HG02642 (cell line): ENCODE data around the gene ILF3.
"Not testable (repeated sequence)": the region's sequence is repeated elsewhere in the genome, so short reads cannot be mapped to it uniquely, and the experiment has no call there.

Experiments
- ATAC-seq: cut with Tn5 transposase; IDR thresholded peaks from one replicate; pipeline ENCODE4 v1.9.1; 2021; ENCODE audit warnings: mild to moderate bottlenecking; ENCODE audit not compliant: unreplicated experiment, poor library complexity

Gene ILF3

DNA sequence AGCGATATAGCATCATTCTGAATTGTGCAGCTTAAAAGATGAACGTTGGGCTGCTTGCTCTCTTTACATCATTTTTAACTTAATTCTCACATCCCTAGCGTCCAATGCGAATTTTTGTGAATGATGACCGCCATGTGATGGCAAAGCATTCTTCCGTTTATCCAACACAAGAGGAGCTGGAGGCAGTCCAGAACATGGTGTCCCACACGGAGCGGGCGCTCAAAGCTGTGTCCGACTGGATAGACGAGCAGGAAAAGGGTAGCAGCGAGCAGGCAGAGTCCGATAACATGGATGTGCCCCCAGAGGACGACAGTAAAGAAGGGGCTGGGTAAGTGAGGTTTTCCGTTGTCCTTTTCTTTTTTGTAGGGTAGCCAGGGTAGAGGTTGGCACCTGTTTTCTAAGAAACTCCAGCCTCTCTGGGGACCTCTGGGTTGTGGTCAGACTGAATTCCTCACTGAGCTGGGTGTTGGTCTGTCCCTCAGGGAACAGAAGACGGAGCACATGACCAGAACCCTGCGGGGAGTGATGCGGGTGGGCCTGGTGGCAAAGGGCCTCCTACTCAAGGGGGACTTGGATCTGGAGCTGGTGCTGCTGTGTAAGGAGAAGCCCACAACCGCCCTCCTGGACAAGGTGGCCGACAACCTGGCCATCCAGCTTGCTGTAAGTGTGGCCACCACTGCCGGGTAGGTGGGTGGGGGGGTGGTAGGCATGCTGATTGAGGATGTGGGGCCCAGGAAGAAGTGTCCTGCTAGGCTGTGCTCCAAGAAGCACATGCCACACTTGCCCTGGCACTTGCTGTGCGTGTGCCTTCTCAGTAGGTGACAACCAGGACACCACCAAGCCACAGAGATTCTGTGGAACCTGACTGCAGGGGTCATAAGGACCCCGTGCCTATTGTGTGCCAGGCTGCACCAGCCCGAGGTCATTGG is 17.0 kb downstream of the ILF3 start:
- ATAC-seq, result no peak

DNA sequence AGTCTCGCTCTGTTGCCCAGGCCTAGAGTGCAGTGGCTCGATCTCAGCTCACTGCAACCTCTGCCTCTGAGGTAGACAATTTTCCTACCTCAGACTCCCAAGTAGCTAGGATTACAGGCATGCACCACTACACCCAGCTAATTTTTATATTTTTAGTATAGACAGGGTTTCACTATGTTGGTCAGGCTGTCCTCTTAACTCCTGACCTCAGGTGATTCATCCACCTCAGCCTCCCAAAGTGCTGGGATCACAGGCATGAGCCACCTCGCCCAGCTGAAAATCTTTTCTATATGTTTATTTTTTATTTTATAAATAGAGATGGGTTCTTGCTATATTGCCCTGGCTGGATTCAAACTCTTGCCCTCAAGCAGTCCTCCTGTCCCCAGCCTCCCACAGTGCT is 17.8 kb downstream of the ILF3 start:
- not testable (repeated sequence) for ATAC-seq

DNA sequence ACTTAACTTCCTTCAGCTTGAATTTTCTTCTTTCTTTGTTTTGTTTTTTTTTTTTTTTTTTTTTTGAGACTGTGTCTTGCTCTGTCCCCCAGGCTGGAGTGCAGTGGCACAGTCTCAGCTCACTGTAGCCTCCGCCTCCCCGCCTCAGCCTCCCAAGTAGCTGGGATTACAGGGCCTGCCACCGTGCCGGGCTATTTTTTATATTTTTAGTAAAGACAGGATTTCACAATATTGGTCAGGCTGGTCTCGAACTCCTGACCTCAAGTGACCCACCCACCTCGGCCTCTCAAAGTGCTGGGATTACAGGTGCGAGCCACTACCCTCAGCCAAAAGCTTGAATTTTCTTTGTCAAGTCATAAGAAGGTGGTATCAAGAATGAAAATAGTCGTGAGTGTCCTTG is 21.1 kb downstream of the ILF3 start:
- not testable (repeated sequence) for ATAC-seq

DNA sequence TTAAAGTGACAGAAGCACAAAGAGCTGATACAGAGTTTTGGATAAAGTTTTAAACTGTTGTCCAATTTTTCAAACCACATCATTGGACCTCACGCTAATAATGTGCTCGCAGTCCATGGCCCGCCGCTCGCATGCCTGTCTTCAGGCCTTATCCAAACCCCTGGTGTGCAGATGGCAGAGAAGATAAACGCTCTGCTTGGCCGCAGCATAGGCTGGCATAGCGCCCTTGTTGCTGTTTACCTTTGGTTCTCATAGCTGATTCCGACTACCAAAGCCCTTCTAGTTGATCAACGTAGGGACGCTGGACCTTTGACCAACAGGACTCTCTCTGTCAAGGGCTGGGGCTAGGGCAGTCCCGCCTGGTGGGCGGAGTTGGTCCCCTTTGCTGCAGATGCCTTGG is 23.6 kb downstream of the ILF3 start:
- ATAC-seq, result no peak

DNA sequence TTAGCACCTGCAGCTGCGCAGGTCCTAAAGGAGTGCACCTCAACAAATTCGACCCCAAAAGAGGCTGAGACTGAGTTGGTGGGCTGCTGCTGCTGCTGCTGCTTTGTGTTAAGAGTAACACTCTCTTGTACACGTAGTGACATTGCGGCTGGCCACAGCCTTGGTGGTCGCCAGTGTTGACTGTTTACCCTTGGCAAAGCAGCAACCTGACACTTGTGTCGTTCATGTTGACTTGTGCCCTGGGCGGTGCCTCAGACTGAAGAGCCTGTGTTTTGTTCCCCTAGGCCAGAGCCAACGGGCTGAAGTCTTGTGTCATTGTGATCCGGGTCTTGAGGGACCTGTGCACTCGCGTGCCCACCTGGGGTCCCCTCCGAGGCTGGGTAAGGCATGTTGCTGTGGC is 24.7 kb downstream of the ILF3 start:
- no peak for ATAC-seq

DNA sequence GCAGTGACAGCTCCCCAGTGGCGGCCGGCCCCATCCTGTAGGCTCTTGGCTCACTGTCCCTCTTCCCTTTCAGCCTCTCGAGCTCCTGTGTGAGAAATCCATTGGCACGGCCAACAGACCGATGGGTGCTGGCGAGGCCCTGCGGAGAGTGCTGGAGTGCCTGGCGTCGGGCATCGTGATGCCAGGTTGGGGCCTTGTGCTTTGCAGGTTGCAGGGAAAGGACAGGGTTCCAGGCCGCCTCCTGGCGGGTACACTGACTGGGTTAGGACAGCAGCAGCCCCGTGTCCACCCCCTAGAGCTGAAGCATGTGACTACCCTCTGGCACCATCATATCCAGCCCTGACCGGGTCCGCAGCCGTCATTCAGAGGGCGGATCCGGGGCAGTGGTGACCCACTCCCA is 25.6 kb downstream of the ILF3 start:
- no peak for ATAC-seq

DNA sequence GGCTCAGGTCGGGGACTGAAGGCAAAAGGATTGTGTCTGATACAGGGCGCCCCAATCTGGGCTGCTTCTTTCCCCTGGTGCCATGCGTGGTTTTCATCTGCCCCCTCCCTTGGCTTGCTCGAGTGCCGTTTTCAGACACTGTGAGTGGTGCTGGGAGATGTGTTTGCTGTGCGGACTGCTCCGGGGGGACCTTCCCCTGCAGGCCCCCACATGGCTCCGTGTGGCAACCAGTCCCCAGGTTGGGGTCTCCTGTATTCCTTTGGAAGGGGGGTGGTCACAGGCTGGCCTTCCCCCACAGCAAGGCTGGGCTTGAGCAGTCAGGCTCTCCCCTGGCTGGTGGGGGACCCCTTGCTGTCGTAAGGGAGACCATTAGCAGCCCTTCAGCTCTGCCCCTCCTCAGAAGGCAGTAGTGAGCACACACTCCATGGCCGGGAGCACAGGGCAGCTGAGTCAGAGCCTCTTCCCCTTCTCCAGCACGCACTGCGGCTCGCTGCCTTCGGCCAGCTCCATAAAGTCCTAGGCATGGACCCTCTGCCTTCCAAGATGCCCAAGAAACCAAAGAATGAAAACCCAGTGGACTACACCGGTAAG is 26.5 kb downstream of the ILF3 start:
- ATAC-seq, result no peak

DNA sequence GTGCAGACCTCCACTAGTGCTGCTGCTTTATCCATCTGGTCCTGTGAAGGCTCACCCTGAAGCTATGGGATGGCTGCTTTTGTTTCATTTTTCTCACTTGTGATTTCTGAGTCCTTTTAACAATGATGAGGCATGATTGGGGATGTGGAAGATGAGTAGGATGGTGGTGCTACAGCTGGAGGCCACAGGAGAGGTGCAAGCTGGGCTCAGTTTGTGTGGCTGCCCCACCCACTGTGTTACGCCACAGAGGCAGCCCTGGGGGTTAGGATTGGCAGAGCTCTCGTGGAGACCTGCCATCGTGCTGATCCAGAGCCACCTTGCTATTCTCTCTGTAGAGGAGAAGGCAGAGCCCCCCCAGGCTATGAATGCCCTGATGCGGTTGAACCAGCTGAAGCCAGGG is 27.5 kb downstream of the ILF3 start:
- ATAC-seq, result no peak

DNA sequence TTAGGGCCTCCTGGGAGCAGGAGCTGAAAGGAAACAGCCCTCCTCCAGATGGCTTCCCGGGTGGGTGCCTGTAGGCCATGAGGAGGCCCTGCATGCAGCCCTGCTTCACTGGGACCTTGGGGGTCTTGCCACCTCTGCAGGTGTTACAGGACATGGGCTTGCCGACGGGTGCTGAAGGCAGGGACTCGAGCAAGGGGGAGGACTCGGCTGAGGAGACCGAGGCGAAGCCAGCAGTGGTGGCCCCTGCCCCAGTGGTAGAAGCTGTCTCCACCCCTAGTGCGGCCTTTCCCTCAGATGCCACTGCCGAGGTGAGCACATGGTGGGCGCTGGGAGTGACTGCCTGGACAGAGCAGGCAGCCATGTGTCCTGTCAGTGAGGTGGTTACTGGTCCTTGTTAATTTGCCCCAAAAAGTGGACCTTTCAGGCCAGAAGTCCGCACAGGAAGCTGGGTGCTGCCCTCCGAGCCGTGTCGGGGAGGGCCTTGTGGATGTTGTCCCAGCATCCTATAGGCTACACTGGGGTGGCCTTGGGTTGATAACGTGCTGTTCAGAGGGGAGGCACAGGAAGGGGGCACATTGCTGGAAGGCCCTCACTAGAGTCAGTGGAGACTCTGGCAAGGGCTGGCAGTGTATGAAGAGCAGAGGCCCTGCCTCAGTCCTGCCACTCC is 28.4 kb downstream of the ILF3 start:
- no peak for ATAC-seq

DNA sequence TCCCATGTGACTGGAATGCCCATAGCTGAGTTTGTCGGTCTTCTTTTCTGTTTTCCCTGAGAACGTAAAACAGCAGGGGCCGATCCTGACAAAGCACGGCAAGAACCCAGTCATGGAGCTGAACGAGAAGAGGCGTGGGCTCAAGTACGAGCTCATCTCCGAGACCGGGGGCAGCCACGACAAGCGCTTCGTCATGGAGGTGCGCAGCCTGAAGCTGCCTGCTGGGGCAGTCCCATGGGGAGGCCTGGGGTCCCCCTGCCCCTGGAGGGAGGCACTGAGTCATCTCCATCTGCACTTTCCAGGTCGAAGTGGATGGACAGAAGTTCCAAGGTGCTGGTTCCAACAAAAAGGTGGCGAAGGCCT is 28.9 kb downstream of the ILF3 start:
- no peak for ATAC-seq

DNA sequence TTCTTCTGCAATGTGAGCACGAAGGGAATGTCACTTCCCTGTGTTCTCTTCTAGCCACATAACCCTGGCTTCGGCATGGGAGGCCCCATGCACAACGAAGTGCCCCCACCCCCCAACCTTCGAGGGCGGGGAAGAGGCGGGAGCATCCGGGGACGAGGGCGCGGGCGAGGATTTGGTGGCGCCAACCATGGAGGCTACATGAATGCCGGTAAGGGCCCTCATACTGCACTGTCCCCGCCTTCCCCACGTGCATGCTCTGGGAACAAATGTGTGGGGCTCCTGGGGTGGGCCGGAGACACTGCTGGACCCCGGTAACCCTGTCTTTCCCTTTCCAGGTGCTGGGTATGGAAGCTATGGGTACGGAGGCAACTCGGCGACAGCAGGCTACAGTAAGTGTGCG is 29.4 kb downstream of the ILF3 start:
- no peak for ATAC-seq

DNA sequence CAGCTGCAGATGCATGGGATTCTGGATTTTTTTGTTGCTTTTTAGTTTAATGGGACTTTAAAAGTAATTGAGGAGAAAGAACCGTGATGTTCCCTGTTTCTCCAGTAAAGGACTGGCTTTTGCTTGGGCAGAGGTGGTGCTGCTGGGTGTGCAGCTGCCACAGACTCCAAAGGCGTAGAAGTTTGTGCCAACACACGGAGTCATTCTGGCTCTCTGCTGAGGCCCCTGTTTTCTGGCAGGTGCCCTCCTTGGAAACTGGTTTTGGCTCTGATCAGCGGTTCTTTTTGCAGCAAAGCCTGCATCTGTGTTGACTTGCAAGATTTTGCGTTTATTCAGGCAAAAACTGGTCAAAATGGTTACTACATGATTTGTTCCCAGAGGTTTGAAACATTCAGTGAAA is 31.1 kb downstream of the ILF3 start:
- ATAC-seq, result no peak

DNA sequence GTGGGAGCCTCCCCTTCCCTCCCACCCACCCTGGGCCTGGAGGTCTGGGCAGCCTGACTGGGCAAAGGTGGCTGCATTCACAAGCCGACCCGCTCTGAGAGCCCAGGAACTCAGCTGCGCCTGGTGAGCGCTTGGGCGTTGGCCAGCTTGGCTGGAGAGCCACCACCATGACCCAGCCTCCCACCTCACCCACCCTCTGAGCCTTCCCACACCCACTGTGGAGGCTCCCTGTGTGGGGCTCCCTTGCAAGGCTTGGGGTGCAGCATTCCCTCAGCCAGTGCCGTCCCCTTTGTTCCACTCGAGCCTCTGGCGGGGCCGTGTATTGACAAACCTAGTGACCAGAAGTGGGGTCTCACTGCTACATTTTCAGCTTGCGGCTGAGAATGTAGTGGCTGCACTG is 32.0 kb downstream of the ILF3 start:
- no peak for ATAC-seq

DNA sequence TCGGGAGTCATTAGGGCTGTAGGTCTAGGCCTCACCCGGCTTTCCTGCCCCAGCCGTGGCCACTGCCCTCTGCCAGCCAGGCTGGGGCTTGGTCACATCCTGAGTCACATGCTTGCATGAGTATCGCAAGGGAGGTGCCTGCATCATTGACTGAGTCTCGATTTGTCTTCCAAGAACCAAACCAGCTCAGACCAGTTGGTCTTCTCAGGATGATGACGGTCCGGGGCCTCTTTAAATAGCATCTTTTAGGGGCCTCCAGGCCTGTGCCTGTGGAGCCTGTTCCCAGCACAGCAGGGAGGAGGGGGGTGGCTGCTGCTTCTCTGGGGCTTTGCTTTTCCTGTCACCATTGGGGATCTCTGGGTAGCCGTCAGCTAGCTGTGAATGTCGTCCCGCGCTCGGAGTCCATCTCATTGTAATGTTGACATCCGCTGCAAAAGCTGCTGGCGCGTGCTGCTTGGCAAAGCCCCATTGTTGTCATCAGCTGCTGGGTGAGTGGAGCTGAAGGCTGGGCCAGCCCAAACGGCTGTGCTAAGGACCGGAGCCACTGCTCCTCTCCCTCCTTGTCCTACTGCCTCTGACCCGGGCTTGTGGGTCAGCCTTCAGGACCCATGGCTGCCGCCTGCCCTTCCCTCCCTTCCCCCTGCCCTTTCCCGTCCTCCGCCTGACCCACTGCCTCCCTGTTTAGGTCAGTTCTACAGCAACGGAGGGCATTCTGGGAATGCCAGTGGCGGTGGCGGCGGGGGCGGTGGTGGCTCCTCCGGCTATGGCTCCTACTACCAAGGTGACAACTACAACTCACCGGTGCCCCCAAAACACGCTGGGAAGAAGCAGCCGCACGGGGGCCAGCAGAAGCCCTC is 32.7 kb downstream of the ILF3 start:
- no peak for ATAC-seq

DNA sequence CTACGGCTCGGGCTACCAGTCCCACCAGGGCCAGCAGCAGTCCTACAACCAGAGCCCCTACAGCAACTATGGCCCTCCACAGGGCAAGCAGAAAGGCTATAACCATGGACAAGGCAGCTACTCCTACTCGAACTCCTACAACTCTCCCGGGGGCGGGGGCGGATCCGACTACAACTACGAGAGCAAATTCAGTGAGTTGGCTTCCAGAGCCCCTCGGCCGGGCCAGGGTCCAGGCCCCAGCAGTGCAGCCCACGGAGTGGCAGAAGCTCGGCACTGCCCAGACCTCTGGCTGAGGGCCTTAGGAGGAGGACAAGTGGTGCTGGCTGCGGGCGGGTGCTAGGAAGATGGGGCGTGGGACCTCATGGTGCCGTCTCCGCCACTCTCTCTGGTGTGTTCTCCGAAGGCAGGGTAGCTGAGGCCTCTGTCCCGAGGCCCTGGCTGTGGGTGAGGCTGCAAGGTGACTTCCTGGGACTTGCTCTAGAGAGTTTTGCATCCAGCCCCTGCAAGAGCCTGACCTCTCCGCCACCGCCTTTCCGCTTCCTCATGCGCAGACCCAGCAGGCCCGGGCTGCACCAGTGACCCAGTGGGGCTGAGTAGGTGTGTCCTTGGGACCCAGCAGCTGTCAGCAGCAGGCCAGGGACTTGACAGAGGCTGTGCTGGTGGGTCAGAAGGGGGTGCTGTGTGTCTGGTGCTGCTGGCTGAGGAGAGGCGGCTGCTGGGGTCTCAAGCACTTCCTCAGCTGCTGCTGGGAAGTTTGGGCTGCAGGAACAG is 33.6 kb downstream of the ILF3 start:
- no peak for ATAC-seq

DNA sequence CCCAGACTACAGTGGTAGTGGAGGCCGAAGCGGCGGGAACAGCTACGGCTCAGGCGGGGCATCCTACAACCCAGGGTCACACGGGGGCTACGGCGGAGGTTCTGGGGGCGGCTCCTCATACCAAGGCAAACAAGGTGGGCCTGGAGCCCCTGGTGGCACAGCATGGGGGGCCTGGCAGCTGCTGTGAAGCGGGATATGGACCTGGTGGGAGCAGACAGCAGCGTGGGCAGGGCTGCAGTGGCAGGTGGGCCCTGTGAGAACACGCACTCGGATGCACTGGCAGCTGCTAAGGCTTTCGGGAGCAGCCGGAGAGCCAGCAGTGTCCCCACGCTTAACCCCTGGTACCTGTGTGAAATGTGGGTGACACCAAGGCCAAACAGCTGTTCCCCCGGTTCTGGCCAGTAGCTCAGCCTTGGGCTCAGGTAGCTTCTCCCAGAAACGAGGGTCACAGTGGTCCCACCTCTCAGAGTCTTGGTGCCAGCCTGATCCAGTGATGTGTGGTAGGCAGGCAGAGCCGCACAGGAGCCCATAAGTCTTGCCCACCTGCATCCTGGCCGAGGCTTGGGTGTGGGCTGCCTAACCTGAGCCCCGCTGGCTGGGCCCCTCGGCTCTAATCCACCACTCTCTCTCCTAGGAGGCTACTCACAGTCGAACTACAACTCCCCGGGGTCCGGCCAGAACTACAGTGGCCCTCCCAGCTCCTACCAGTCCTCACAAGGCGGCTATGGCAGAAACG is 34.6 kb downstream of the ILF3 start:
- no peak for ATAC-seq

DNA sequence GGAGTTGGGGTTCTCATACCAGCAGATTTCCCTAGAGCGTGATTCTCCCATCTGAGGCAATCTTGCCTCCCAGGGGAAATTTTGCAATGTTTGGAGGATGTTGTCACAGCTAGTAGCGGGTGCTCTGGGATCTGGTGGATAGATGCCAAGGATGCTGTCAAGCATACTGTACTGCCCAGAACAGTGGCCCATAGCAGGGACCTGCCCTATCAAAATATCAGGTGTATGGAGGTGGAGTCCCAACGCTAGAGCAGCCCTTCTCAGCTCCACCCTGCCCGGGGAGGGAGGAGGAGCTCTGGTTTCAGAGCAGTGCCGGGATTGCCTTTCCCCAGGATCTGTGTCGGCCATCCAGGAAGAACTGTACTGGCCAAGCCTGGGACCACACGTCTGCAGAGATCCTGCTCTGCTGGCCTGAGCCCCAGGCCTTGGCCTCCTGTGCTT is 36.2 kb downstream of the ILF3 start:
- no peak for ATAC-seq

DNA sequence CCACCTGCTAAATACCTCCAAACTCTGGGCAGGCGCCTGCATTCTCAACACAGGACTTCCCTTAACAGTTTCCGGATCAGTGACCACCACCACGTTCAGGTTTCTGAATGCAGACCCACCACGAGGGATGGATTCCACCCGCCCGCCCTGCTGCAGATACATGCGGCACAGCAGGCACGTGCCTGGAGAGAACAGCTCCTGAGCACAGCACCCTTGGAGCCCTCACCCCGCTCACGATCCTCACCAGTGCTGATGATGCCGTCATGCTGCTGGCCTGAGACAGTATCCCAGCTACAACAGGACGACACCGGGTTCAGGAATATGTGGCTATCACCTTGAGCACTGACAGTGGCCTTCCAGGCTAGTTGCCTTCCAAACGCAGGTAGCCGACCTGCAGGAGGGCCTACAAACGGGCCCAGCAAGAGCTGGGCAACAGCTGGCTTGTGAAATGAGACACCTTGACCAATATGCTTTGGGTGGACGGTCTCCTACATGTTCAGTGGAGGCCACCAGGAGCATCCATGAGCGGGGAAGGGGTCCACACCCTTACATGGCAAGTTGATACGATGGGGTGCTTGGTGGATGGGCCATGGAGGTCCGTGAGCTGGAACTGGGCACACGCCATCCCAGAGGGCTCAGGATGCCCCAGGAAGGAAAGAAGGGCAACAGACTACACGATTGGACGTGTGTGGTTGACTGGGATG is 37.2 kb downstream of the ILF3 start:
- ATAC-seq, result no peak

DNA sequence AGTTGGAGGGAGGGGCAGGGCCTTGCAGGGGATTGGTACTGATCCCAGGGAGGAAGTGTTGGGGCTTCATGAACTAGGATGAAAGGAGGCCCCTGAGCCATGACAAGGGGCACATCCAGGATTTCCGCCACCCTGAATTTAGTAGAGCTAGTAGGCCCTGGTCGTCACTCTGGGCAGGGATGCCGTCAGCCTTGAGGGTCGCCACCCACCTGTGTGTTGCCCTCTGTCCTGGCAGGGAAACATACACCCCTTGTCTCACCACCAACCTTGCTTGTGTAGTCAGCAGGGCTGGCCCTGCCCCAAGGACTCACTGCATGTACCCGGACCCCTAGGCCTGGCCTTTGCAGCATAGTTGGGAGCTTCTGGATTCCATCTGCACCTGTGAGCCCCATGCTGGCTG is 37.7 kb downstream of the ILF3 start:
- ATAC-seq, result no peak
